GM21526 (cell line): ENCODE results near the gene HYLS1.

Experiments used
- ATAC-seq: cut with Tn5 transposase; IDR thresholded peaks from one replicate; pipeline ENCODE4 v1.9.1; 2021; ENCODE audit warnings: moderate library complexity; ENCODE audit not compliant: unreplicated experiment, low FRiP score

Gene HYLS1

DNA sequence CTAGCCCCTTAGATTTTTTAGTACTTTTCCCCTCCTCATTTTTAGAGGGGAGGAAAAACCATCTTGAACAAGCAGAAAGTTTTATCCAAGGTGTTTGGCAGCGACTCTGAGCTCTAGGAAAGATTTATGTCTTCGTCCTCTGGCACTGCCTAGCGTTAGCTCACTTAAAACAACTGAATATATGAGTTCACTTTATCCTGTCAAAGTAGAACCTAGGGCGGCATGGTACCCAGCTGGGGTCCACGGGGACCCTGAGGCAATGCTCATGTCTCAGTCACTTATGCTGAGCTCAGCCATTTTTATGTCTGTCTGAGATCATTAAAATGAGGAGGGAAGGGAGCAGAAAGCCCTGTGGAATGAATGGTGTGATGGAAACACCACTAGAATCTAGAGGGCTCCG, 44.2 kb downstream of the HYLS1 start:
- no peak for ATAC-seq

GRCh38 chr11:125932301-125932700, 44.8 kb downstream of the HYLS1 start:
- ATAC-seq = no peak

GRCh38 chr11:125933030-125933813, 45.8 kb downstream of the HYLS1 start:
- no peak for ATAC-seq

DNA sequence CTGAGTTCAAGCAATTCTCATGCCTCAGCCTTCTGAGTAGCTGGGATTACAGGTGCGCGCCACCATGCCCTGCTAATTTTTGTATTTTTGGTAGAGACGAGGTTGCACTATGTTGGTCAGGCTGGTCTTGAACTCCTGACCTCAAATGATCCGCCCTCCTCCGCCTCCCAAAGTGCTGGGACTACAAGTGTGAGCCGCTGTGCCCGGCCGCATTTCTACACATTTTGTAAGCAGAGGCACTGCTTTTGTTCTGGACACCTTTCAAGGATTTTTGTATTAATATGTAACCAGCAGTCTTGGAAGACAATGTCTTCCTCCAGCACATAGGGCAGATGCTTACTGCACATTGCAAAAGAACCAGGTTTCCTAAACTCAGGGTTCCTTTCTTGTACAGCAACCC, 47.0 kb downstream of the HYLS1 start:
- no peak for ATAC-seq

DNA sequence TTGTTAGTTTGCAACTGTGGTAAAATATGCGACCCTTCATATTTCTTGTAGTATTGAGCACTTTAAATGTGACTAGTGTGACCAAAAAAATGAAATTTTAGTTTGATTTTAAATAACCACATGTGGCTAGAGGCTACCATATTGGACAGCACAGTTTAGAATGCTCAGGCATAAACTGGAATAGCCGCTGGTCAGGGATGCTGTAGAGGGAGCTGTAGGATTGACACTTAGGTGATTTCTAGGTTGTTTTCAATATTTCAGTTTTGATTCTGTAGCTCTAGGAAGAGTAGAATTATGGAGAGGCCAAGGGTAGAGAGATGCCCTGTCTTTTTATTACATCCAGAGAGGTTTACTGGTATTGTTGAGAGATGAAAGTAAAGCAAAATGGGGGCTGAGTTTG, 47.6 kb downstream of the HYLS1 start:
- no peak for ATAC-seq

GRCh38 chr11:125935618-125936199, 48.2 kb downstream of the HYLS1 start:
- ATAC-seq = no peak

DNA sequence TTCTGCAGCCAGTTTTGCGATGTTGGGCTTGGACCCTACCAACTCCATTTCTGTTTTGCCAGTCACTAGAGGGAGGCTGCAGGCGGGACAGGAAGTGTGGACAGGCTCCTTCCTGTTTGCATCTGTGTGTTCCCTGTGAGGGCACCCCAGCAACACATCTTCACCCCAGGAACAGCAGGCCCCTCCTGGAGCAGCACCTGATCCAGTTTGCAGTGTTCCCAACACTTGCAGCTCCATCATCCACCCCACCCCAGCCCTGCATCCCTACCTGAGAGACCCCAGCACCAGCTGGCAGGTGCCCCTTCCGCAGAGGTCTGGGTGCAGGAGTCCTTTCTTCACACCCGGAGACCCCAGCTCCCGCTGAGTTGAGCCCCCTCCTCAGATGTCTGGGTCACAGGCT, 51.0 kb downstream of the HYLS1 start:
- no peak for ATAC-seq

DNA sequence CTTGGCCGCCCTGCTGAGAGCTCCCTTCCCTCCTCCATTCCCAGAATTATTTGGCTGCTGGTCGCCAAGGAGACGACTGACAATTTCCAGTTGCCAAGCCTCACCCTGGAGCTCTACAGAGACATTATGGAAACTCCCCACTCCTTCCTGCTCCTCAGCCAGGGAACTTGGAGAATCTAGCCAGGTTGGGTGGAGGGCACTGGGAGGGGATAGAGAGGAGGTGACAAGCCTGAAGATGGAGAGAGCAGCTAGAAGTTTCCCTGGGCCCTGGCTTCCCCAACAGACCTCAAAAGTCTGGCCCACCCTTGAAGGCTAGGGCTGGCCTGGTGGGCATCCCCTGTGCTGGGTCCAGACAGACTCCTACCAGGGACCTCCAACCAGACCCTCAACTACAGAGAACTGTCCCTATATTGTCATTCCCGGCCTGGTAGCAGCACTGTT, 51.6 kb downstream of the HYLS1 start:
- no peak for ATAC-seq

- ATAC-seq = no peak
Observed at GRCh38 chr11:125940145-125940544, 52.7 kb downstream of the HYLS1 start.

- ATAC-seq = no peak
Observed at GRCh38 chr11:125941267-125941618, 53.8 kb downstream of the HYLS1 start.

DNA sequence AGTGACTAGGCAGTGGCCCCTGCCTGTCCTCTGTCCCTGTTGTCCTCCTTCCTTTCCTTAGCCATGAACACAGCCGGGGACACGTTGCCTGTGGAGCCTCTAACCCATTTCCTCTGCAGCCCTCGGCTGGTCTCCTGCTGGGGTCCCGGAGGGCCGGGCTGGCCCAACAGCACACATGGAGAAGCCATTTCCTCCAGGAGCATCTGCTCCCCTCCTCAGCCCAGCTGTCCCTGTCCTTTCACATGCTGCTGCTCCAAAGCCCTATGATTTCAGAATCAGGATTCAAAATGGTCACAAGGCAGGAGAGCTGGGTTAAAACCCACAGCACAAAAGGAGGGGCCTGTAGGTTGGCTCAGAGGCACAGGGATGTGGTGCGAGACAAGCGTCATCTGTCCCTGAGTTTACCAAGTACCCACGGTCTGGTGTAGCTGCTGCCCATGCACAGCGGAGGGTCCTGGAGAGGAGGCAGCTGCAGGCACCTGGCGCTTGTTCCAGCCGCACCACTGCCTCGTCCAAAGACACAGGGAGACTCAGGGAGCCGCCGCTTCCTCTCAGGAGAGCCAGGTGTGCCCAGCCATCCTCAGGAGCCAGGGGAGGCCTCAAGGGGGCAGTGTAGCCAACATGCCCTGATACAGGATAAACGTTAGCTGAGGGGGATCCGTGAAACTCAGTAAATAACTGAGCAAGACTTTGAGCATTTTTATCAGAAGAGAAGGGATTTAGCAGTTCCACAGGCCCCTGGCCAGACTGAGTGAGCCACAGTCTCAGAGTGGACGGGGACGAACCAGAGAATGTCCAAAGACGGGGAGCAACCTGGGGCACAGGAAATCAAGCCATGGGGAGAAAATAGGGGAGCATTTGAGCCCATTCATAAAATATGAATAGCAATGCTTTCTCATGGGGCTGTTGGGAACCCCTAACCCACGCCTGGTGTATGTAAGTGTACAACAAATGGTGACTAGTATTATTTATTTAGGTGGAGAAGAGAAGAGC, 54.4 kb downstream of the HYLS1 start:
- ATAC-seq = no peak

- ATAC-seq = no peak
Observed at GRCh38 chr11:125942771-125943428, 55.4 kb downstream of the HYLS1 start.

- ATAC-seq = no peak
Observed at GRCh38 chr11:125943661-125944349, 56.3 kb downstream of the HYLS1 start.

DNA sequence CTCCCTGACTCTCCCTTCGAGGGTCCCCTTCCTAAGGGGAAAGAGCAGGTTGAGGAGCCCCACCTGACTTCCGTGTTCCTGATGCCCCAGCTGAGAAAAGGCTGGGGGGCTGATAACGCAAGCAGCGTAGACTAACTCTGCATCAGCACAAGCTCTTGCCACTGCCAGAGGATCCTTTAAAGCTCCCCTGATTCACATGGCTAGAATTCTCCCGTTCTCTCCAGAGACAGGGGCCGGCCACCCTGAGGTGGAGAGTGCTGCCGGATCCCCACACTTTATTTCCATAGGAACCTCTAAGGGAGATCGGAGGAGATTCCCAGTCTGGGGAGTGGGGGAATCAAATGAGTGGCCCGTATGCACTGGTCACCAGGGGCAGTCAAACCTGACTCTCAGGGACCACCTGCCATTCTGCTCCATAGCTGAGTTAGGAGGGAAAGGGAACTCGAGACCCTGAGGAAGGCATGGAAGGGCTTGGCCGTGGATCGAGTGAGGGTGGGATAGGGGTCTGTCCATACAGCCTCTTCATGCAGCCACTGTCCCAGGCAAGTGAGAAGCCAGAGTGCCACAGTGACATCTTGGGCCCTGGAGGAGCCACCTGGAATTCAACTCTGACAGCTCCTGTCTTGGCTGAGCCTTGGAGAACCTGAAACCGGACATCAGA, 57.0 kb downstream of the HYLS1 start:
- ATAC-seq = no peak

DNA sequence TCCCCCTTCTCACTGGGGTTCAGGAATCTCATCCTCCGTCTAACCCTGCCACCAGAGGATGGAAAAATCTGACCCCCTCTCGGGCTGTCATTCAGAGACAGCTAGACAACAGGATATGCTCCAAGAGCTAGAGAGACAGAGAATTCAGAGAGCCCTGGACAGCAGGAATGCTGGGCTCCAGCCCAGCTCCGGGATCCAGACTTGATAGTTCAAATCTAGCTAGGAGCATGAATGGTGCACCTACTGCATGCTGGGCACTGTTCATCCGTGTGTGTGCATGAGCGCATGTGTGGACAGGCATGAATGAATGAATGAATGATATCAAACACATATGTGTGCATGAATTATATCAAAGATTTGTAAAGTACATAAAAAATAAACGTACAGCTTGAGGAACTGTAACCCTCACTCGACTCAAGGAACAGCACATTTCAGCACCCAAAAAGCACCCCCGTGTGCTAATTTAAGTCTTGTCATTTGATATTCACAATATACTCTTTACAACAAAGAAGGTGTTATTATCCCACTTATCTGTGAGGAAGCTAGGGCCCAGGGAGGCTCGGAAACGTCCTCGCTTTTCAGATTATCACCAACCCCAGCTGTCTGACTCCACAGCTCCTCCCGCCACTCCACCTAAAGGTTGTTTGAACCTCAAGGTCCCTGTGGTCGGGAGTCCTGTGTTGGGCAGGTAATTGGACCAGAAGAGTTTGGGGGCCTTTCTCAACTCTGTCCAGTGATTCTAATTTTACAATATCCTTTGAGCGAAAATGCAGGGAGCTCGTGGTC, 57.7 kb downstream of the HYLS1 start:
- ATAC-seq = no peak

DNA sequence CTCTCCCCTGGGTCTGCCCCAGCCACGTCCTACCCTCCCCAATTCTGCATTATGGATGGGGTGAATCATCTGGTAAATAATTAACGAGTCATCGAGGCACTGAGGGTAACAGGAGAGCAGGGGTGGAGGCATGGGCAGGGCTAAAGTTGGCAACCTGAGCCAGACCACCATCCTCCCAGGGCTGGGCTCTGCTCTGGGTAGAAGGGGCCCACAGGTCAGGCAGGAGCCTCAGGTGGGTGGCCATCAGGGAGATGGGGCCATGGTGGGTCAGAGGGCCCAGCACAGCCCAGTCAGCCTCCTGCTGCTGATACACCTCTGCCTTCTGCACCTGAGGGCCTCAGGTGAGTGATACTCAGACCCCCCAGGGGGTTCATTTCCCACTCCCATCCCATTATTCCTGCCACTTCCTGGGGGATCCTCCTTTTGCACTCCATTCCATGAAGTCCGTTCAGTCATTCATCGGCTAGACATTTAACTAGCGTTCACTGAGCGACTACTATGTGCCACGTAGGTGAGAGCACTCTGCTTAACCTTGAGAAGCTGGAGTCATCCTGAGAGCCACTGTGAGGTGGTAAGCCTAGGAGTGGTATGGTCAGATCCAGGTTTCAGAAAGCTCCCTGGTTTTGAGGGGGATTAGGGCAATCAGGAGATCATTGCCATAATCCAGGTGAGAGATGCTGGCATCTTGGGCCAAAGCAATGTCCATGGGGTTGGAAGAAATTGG, 58.5 kb downstream of the HYLS1 start, which contains the start of gene VSIG10L2:
Gene VSIG10L2 (plus strand): TSS at position 248 of the 724 bp plus-strand sequence. CDS start 12 bp downstream, at position 260.
- no peak for ATAC-seq

GRCh38 chr11:125946712-125947418, 59.4 kb downstream of the HYLS1 start:
- no peak for ATAC-seq
